Measurements from ENCODE around the gene TGFB1.
"Not testable (repeated sequence)": the region's sequence is repeated elsewhere in the genome, so short reads cannot be mapped to it uniquely, and the experiment has no call there.

Gene TGFB1

GRCh38 chr19:41353466-41354342 lies at the start of gene TGFB1:
Gene TGFB1 (minus strand): TSS chr19:41353922. CDS start chr19:41353044, 878 bp downstream.
- DNase-seq (ENCODE audit: low read depth, low spot score) = peak; percentile 94

DNA sequence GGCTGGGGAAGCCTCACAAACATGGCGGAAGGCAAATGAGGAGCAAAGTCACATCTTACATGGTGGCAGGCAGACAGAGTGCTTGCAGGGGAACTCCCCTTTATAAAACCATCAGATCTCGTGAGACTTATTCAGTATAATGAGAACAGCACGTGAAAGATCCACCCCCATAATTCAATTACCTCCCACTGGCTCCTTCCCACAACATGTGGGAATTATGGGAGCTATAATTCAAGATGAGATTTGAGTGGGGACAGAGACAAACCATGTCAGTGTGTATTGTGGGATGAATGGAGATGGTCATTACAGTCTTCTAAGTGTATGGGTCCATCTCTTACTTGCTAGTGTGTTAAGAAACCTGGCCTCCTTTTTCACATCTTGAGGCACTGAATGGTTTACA lies 48.3 kb upstream of the TGFB1 start:
- no peak for DNase-seq (ENCODE audit: low read depth, low spot score)

DNA sequence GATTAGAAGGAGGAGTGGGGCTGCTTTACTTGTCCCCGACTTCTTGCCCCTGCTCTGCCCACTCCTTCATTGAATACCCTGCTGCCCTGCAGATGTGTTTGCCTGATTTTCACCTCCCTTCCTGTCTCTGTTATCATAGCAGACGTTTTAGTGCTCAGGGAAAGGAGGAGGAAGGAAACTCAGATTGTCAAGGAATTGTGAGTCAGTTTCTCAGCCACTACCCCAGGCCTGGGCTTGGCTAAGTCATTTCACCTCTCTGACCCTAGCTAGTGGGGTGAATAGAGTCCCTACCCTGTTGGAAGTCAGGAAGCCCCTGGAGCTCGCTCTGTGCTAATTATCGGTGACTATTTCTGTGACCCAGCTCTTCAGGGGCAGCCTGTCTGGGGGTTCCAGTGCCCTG lies 47.8 kb upstream of the TGFB1 start:
- no peak for DNase-seq (ENCODE audit: low read depth, low spot score)

GRCh38 chr19:41399525-41399924 lies 45.8 kb upstream of the TGFB1 start:
- no peak for DNase-seq (ENCODE audit: low read depth, low spot score)

DNA sequence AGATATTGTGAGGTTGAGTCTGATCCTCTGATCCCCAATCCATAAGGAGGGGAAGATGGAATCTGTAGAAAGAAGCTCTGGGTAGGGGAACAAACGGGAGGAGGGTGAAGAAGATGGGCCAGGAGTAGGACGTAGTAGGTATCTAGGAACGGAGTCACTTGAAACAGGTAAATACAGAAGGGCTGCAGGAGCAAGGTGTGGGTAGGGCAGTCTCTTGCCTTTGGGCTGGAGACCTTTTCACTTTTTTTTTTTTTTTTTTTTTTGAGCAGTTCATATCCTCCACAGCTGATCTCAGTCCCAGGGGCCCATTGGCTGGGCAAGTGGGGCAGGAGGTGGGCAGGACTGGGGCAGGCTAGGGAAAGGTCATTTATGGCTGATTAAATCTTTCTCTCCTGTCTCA lies 45.4 kb upstream of the TGFB1 start:
- no peak for DNase-seq (ENCODE audit: low read depth, low spot score)

DNA sequence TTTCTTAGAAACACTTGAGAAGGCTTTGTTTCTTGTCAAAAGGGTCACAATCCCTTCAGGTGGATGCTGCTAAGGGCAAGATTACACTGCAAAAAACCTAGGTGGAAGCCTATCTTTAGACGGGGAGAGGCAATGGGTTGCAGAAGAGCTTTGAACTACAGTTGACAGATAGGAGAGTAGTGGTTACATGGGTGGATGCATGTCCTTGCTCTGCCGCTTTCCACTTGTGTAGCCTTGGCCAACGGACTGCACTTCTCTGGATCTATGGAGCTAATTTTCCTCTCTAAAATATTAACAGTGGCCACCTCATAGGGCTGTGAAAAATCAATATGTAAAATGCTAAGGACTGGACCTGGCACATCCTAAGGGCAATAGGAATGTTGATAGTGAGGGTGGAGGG lies 44.9 kb upstream of the TGFB1 start:
- no peak for DNase-seq (ENCODE audit: low read depth, low spot score)

- no peak for DNase-seq (ENCODE audit: low read depth, low spot score)
Observed at GRCh38 chr19:41398050-41398418, 44.3 kb upstream of the TGFB1 start.

DNA sequence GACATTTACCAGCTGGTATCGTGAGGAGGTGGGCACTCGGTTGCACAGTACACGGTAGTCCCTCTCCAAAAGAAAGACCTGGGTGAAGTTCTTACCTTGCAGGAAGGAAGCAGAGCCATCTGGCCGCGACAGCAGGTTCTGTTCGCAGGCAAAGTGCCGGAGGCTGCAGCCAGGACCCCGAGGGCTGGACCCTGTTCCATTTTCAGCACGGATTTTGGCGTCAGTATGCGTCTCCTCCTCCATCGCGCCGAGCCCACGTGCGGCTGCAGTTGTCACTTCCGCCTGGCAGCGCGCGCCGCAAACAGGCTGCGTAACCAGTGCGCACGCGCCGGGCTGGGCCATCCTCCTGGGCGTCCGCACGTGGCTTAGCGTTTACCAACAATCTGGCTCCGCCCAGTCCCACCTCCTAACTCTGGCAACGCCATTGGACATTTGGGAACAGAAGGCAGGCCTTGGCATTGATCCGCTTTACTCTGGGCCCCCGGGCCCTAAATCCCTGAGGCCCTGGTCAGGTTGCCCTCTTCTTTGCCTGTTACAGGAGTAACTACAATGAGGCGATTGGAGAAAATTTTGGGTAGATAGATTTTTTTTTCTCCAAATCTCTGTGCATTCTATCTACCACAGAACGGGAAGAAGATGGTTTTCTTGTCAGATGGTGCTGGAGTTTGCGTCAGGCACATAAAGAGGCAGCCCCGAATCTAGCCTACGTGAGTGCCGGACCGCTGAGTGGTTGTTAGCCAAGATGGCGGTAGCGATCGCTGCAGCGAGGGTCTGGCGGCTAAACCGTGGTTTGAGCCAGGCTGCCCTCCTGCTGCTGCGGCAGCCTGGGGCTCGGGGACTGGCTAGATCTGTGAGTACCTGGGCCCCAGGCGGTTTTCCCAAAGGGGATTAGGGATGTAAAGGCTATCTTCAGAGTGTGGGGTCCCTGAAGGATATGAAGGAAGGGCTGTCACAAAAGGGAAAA lies 43.6 kb upstream of the TGFB1 start, which contains the start of the genes BCKDHA and EXOSC5:
TSS of gene BCKDHA (plus strand) at position 733 of the 964 bp plus-strand sequence. CDS start at position 743, 10 bp downstream.
TSS of gene EXOSC5 (minus strand) at position 274 of the 964 bp plus-strand sequence. CDS start at position 243, 31 bp downstream.
- peak; percentile 100 for DNase-seq (ENCODE audit: low read depth, low spot score)

- DNase-seq (ENCODE audit: low read depth, low spot score) = no peak
Observed at GRCh38 chr19:41395355-41395754, 41.6 kb upstream of the TGFB1 start.

GRCh38 chr19:41392775-41393174 lies 39.1 kb upstream of the TGFB1 start:
- no peak for DNase-seq (ENCODE audit: low read depth, low spot score)

GRCh38 chr19:41391618-41392017 lies 37.9 kb upstream of the TGFB1 start:
- no peak for DNase-seq (ENCODE audit: low read depth, low spot score)

GRCh38 chr19:41386442-41386841 lies 32.7 kb upstream of the TGFB1 start:
- no peak for DNase-seq (ENCODE audit: low read depth, low spot score)

GRCh38 chr19:41384351-41384750 lies 30.6 kb upstream of the TGFB1 start:
- DNase-seq (ENCODE audit: low read depth, low spot score) = no peak

GRCh38 chr19:41381536-41381935 lies 27.8 kb upstream of the TGFB1 start:
- not testable (repeated sequence) for DNase-seq (ENCODE audit: low read depth, low spot score)

DNA sequence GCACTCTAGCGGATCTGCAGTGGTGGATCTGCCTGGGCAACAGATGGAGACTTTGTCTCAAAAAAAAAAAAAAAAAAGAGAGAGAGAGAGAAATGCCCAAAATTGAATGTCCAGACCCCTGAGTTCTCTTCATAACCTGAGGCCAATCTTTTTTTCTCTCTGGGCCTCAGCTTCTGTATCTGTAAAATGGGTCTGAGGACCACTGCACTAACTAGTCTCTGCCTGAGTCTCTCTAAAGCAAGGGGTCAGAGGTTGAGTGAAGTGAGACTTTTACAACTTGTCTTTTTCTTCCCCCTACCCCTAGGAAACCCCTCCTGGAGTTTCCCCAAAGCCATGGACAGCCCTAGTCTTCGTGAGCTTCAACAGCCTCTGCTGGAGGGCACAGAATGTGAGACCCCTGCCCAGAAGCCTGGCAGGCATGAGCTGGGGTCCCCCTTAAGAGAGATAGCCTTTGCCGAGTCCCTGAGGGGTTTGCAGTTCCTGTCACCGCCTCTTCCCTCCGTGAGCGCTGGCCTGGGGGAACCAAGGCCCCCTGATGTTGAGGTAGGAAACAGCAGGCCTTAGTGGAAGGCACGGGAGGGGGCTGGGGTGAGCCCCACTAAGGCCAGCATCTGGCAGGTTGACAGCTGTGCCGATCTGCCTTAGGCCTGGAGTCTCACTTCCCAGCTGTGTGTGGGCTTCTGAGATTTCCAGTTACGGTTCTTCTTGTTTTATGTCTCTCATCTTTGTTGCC lies 24.4 kb upstream of the TGFB1 start:
- DNase-seq (ENCODE audit: low read depth, low spot score) = no peak

DNA sequence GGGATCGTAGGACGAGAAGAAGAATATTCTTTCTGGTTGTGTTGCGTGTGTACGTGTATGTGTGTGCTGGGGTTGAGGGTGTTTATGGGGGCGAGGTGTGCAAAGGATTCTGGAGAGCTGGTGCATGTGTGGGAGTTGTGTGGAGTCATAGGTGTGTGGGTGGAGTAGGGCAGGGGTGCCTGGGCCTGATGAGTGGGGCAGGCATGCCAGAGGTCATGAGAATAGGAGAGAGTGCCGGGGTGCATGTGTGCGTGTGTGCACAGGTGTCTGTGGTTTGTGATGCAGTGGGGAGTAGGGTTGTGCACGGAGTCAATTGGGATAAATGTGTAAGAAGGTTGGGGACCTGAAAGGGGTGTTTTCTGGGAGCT lies 23.3 kb upstream of the TGFB1 start:
- DNase-seq (ENCODE audit: low read depth, low spot score) = no peak

DNA sequence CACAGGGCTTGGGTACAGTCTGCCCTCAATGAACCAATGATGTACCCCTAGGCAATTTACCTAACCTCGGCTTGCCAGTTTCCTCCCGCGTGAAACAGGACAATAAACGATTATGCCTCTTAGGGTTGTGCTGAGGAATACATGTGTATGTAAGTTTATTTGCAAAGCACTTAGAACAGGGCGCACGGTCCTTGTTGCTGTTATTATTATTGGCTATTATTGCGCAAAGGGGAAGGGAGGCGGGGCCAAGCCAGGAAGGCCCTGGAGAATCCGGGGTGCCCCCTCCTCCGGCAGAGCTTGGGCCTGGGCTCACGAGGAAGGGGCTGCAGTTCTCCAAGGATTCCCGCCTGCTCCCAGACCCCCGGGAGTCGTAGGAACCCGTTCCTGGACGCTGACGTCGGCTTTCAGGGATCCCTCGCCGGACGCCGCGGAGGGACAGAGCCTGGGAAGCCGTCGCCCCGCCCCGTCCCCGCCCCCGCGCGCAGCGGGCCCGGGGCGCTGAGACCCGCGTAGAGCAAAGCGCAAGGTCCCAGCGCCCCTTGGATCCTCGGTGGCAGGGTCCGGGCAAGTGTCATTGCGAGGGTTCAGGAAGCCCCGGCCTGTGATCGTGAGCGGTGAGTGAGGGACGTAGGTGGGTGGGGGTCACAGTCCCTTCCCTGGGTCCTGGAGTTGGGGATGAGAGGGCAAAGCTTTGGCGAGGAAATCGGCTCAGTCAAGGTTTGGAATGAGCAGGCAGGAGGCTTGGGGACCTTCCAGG lies 22.7 kb upstream of the TGFB1 start, which contains the start of gene TMEM91:
TSS of gene TMEM91 (plus strand) at position 293 of the 757 bp plus-strand sequence. CDS start 1,777 bp downstream, outside the sequence.
- DNase-seq (ENCODE audit: low read depth, low spot score) = peak; percentile 55

- DNase-seq (ENCODE audit: low read depth, low spot score) = peak; percentile 94
Observed at GRCh38 chr19:41373993-41374392, 20.3 kb upstream of the TGFB1 start.

DNA sequence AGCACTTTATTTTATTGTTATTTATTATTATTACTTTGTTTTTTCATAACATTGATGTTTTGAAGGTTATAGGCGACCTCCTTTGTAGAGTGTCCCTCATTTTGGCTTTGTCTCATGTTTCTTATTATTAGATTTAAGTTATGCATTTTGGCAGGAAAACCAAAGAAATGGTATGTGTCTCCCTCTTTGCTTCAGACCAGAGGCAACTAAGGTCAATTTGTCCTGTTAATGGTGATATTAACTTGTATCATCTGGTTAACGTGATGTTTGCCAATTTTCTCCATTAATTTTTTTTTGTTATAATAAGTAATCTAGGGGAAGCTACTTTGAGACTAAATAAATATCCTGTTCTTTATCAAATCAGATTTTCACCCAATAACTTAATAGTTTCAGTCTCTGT lies 18.8 kb upstream of the TGFB1 start:
- no peak for DNase-seq (ENCODE audit: low read depth, low spot score)

- no peak for DNase-seq (ENCODE audit: low read depth, low spot score)
Observed at GRCh38 chr19:41371541-41371940, 17.8 kb upstream of the TGFB1 start.

GRCh38 chr19:41371119-41371518 lies 17.4 kb upstream of the TGFB1 start:
- DNase-seq (ENCODE audit: low read depth, low spot score) = not testable (repeated sequence)
